ENCODE results near the gene DCC.

Gene DCC

DNA sequence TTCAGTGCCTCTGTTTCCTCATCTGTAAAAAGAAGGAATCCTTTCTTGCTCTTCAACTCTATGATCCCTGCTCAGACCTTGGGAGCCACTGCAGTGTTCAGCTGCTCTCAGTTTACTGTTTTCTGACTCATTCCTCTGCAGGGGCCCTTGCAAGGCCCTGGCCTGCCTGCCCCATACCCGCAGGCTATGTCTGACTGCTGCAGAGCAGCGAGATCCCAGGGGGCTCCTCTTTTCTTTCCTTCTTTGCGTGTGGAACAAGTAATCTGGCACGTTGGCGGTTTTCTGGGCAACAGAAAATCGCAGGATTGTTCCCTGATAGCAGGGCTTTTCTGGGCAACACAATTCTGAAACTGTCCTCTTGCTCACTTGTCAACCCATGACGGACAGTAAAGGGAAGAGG, 376.0 kb downstream of the DCC start:
- no peak for DNase-seq

DNA sequence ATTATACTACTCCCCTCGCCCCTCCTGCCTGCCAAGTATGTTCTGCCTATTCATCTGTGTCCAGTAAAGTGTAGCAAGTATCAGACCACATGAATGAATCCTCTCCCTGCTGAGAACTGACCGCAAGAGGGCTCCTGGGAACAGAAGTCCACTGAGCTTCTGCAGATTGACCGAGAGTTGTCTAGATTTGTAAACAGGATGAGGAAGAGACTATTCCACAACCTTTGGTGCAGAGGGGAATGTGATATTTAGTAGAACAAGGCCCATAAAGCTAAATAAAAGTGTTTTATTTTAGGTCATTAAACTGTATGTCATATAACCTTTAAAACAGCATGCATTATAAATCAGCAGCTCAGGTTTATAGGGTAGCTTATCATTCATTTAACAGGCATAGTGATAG, 377.0 kb downstream of the DCC start:
- DNase-seq = no peak

DNA sequence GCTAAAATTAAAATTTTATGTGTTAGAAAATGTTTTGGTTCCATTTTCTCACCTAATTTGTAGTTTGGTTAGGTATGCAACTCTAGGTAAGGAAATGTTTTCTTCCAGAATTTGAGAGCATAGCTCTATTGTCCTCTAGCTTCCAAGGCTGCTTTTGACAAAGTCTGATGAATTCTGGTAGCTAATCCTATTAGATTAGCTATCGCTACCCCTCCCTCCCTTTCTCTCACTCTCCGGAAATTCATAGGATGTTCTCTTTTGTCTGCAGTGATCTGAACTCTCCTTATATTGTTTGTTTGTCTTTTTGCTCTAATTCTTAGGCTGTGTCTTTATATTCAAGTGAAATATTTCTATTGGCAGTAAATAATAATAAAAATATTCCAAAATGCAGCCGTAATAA, 382.9 kb downstream of the DCC start:
- no peak for DNase-seq

DNA sequence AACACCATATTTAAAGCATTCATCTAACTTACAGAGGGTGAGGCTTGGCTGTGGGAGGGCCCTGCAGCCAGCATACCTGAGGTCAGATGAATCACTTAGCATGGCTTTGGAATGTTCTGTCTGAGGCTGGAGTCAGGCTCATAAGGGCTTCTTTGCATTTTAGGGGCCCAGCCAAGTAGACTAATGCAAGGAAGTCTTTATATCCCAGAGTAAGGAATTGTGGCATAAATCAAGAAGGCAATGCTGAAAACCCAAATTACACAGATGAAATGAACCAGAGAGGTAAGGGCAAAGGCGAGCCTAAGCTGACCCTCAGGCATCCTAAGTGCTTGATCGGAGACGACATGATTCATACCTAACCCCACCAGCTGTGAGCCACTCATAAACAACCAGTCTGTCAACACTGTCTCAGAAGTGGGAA, 383.6 kb downstream of the DCC start:
- no peak for DNase-seq

DNA sequence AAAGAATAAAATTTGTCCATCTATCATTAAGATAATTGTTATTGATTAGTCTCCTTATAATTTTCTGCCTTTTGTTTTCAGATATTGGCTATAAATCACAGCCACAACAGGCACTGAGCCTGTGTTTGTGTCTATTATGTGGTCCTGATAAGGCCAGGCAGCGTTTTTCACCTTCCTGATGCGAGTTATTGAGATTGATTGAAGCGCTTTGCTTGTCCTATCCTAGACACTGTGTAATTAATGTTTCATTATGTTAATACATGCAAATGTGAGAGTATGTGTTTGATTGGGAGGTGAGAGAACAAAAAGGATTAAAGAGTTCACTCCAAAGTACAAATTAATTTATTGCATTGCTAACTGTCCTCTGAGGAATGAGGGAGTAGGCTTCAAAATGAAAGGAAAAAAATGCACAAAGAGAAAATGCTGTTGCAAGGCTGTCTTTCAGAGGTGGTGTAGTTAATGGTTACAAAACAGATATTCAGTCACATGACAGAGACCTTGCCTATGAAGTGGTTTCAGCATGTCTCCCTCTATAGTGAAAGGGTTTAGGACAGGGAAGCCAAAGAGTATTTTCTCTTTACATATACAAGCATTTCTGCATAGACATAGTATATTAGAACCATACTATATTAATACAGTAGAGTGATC, 391.1 kb downstream of the DCC start:
- no peak for DNase-seq

DNA sequence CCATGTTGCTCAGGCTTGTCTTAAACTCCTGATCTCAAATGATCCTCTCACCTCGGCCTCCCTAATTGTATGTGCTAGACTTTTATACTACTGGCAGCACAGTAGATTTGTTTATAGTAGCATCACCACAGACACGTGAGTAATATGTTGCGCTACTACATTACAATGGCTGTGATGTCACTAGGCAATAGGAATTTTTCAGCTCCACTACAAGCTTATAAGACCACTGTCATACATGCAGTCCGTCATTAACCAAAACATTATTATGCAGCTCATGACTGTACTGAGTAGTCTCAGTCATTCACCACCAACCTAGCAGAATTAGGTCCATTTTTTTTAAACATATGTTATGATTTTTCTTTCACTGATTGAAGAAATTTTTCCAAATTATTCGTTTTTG, 398.9 kb downstream of the DCC start:
- DNase-seq = no peak

DNA sequence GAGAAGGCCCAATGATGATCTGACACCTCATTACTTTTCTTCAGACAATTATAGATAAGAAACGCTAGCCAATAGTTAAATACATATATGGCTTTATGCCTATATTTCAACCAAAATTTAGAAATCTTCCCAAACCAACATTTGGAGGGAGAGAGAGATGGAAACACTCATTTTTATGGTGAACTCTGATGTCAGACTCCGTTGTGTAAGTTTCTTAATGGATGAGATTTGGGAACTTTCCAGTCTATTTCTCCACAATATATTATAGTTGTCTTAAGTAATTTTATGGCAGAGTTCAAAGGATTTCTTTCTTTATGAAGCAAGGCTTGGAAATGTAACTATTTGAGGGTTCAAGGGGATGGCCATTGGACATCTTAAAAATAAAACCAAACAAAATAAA, 407.0 kb downstream of the DCC start:
- no peak for DNase-seq

DNA sequence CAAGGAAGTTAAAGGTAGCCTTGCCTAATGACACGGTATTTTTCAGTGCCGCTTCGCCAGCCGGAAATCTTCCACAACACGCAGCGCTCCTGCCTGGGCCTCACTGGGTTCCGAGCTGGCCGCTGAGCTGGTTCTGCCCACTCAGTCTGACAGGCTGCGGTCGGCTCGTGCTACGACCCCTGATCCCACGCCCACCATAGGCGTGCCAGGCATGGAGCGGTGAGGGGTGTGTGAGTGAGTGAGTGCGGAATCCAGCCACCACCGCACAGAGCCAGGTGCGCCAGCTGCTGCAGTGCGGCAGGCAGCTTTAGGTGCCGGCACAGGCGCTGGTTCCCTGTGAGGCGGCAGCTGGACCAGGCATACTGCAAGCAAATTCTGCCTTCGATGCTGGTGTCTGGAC, 407.9 kb downstream of the DCC start:
- DNase-seq = no peak

DNA sequence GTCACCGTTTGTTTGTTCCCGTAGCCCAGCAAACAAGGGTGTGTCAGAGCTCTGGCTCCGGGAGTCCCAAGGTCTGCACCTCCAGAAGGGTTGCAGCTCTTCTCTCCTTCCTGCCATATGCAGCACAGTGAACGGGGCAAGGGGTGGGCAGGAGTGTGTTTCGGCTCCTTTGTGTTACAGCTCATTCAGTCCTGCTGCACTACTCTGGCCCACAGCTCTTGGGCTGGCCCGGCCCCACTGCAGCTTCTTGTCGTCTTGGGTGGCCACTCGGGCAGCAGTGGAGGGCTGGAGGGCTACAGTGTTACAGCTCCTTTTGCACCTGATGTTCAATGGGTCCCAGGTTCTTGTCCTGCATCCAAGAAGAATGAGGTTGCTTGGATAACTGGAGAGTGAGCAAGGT, 408.3 kb downstream of the DCC start:
- DNase-seq = no peak

DNA sequence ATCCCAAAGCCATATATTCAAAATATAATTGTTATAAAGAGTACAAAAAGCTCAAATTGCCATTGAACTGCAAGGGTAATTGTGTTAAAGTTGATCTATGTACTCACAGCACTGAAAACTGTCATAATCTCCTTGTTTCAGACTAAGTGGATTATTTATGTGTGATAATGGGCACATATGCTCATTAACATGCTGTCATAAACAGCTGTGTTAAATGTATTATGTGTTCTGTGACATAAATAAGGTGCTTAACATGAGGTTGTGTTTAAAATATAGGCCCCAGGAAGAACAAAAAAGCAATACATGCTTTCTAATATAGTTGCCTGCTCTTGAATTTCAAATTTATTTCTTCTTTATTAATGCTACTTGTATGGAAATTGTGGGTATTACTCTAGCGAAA, 409.5 kb downstream of the DCC start:
- DNase-seq = no peak

DNA sequence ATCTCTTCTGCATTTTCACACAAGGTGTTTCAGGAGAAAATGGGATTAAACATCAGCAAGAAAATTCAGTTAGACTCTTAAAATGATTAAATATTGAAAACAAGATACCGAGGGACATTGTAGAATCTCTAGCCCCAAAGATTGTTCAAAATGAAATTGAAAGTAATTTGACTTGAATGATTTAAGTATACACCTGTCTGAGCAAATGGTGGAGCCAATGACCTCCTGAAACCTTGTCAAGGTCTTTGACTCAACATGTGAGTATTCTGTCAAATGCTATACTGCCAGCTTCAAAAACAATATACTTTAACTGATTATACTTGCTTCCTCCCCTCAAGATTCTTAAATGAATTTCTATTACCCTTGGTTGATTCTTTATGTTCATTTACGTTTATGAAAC, 411.0 kb downstream of the DCC start:
- no peak for DNase-seq

DNA sequence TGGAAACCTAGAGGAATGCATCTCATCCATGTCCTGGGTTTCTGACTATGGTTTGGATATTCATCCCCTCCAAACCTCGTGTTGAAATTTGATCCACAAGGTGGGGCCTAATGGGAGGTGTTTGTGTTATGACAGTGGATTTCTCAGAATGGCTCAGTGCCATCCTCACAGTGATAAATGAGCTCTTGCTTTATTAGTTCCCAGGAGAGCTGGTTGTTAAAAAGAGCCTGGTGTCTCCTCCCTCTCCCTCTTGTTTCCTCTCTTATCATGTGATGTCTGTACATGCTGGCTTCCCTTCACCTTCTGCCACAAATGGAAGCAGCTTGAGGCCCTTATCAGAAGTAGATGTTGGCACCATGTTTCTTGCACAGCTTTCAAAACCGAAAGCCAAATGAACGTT, 424.3 kb downstream of the DCC start:
- no peak for DNase-seq

DNA sequence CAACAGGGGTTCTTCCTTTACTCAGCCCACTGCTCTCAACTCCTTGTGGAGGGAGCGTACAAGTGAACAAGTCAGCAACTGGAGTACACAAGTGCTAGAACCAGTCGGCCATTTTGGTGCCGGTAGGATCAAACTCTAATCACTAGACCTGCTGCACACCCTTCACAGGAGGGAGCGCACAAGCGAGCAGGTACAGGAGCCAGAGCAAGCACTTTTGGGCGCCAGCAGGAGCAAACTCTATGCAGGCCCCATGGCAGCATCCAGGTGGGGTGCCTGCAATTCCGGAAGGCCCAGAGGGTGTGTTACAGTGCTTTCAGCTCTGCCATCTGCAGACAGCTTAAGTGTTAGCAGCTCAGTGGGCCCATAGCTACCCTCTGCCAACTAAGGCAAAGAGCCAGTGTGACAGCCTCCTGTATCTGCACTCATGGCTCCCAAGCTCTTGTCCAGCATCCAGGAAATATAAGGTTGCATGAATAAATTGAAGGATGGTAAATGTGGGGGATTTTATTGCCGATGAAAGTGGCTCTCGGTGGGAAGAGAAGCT, 426.1 kb downstream of the DCC start:
- no peak for DNase-seq

DNA sequence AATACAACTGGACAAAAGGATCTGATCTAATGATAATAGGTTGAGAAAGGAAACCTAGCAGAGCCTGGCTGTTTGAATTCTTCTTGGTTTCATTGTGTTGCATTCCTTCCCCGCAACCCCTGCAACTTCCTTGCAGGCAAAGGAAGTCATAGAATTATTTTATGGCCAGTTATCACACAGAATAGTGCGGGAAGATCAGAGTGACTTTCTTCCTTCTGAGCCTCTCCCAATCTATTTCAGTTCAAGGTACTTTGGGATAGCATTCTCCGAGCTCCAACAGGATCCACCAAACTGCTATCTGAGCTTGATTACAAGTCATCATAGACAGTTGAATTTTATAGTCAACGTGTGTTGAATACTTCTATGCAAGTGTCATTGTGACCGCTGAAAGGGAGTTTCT, 441.1 kb downstream of the DCC start:
- DNase-seq = no peak

DNA sequence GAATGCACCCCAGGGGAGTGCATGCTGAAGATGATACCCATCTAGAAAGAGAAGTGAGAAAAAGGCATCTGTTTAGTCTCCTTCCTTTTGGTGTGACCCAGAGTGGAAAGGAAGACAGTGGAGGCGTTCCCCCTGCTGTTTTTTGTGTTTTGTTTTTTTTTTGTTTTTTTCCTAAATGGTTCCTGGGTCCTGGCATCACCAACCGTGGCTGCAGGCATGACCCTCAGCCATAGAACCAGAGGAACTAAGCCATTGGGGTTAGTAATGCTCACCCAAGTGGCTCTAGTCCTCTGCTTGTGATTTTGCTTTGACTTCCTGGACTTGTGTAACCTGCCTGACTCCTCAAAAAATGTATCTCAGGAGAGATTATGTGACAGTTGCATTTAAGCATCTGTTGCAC, 451.3 kb downstream of the DCC start:
- DNase-seq = no peak

DNA sequence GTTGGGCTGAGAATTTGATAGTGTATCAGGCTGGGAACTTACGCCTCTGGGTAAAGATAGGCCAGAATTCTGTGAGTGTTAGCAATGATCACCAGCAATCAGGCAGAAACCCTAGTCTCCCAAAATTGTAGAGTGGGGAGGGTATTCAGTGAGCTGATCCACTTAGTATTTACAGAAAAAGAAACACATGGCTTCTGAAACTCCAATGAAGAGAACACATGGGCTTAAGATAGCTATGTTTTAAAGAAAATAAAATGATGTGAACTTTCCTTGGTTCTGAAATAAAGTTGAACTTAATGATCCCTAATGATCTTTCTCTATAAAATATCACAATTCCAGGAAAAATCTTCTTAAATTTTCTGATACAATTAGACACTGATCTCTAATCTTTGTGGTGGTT, 472.8 kb downstream of the DCC start:
- no peak for DNase-seq

DNA sequence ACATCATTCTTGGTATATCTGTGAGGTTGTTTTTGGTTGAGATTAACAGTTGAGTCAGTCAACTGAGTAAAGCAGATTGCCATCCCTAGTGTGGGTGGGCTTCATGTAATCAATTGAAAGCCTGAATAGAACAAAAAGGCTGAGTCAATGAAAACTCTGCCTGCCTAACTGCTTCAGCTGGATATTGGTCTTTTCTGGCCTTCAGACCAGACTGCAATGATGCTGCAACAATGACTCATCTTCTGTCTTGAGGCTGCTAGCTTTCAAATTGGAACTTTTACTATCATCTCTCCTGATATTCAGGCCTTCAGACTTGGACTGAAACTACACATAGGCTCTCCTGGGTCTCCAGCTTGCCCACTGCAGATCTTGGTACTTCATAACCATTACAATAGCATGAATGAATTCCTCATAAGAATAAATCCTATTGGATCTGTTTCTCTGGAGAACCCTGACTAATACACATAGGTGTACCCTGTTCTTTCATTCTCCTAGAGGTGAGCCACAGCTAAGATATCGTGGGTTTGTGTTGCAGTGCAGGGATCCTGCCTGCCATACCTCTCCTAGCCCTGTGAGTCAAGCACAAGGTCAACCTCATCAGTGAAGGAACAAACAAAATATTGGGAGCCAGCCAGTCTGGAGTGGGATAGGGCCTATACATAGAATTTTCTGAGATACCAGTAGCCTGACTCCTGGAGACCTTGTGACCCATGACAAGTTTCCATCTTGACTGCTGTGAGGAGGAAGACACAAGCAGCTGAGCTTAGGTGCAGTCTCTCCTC, 473.8 kb downstream of the DCC start:
- no peak for DNase-seq

DNA sequence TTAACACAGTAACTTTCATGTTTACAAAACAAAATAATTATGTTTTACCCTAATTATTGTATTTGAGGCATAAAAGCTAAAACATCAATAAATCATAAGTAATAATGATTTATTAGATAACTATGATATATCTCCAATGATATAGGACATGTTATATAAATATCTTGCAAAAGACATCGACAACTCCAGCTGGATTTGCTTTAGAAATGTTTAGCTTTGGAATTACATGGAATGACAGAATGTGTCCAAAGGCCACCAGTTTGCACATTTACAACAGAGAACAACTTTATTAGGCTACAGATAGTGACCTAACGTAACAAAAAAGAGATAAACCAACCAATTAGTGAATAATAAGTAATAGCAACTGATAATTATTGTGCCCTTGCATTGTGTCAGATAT, 475.7 kb downstream of the DCC start:
- DNase-seq = no peak

DNA sequence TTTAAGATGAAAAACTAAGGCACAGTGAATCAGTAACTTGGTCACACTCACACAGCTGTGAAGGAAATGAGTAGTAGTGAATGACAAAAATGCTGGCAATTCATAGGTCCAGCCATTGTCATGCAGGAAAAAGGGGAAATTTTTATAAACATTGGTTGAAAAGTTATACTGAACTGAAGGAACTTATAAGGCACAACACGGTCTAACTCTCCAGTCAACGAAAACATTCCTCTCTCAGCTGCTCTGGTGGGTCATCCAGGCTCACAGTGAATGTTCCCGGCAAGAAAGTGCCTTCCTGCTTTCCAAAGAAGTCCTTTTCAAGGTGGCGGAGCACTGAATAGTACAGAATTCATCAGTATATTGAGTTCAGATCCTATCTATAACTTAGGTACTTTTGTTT, 476.1 kb downstream of the DCC start:
- no peak for DNase-seq

DNA sequence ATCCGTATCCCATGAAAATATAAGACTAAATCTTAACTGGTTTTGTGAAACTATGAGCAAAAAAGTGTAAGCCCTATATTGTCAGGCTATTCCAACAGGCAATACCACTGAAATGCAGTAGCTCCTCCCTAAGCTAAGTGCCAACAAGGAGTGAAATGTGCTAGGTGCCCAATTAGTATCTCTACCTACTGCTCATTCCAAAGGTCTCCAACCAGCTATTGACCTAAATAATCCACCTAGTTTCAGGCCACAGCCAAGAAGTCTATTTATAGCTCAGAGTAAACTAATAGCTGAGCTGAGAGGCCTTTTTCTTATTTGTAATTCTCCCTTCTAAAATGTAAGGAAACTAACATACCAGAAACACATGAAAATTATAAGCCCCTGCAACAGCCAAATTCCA, 482.2 kb downstream of the DCC start:
- no peak for DNase-seq

DNA sequence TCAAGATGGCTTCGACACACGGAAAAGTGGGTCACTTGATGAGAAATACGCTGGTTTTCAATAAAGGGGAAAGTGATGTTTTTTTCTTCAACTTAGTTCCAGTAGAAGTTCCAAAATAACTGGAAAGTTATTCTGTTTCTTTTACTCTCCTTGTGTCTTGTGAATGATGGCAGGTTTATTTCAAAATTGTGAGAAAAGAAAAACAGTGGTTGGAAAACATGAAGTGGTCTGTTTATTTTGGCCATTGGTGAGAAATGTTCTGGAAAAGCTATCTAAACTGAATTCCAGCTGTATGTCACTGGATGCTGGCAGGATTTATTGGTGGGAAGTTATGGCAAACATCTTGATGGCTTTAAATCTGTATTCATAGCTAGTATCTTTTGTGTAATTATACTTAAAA, 484.1 kb downstream of the DCC start:
- DNase-seq = no peak

DNA sequence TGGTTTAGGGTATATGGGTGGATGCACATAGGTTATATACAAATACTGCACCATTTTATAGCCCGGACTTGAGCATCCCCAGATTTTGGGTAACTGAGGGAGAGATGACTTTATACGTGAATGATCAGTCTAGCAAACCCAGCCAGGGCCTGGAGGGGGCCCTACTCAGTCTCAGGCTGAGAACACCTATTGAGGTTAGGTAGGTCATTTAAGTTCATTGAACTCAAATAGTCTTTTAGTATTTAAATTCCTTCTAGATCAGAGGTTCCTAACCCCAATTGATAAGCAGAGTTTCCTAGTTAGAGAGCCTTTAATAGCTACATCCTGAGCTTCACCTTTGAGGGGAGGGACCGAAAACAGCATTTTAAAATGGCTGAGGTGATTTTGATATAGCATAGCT, 487.0 kb downstream of the DCC start:
- DNase-seq = no peak

DNA sequence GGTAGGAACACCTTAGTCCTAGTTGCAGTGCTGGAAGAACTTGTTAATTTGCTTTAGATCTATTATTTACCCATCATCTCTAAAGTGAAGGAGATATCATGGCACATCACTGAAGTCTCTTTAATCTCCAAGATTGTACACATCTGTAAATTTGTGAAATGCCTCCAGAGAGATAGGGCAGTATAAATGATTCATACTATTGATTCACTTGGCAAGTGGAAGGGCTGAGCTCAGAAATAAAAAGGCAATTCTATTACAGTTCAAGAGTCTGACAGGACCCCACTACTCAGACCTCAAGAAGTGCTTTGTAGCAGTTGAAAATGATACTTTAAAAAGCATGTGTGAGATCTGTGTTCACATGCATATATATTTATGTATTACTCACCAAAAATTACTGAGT, 489.3 kb downstream of the DCC start:
- DNase-seq = no peak

DNA sequence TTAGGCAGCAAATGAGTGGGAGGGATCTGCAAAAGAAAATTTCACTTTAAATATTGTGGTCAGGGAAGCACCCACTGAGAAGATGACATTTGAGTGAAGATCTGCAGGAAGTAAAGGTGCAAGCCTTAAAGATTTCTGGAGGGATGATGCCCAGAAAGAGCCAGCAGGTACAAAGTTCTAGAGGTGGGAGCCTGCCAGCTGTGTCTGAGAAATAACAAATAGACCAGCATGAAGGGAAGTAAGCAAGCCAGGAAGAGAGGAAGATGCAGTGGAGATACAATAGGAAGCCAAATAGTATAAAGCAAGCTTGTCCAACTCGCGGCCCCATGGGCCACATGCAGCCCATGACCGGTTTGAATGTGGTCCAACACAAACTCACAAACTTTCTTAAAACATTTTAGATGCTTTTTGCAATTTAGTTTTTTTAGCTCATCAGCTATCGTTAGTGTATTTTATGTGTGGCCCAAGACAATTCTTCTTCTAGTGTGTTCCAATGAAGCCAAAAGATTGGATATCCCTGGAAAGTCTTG, 489.9 kb downstream of the DCC start:
- no peak for DNase-seq

DNA sequence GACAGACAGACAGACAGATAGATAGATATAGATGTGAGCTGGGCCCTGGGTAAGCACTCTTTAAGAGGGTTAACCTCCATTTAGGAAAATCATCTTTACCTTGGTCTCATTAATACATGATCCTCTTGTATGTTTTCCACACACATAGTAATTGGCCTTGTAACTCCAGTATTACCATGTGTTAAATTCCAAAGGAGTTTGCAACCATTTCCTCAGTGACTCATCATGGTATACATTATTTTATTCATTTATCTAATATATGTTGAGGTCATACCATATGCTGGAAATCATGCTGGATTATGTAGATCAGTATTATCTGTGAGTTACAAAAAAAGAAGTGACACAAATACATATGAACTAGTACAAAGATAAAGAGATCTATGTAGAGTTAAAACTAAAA, 504.3 kb downstream of the DCC start:
- no peak for DNase-seq
